ENCODE measurements around the gene DHX35.

The DHX35 gene

GRCh38 chr20:38937978-38938473 lies 24.1 kb upstream of the DHX35 start:
- TF ChIP-seq GLIS3 (CRISPR knock-in tag; IDR thresholded peaks at IDR 0.05) (no peak), ZFP30 (CRISPR knock-in tag; IDR thresholded peaks at IDR 0.05) (no peak), ZNF565 (CRISPR knock-in tag; conservative IDR thresholded peaks at IDR 0.05; ENCODE audit: low read depth) (no peak), ZNF70 (CRISPR knock-in tag; IDR thresholded peaks at IDR 0.05) (no peak), SNAI2 (CRISPR knock-in tag; IDR thresholded peaks at IDR 0.05) (no peak), OSR1 (CRISPR knock-in tag; IDR thresholded peaks at IDR 0.05) (no peak), ZNF8 (CRISPR knock-in tag; IDR thresholded peaks at IDR 0.05) (no peak), ZFP3 (CRISPR knock-in tag; IDR thresholded peaks at IDR 0.05) (no peak), PPARA (CRISPR knock-in tag; IDR thresholded peaks at IDR 0.05; ENCODE audit: borderline replicate concordance) (no peak)
- TF ChIP-seq, protein P1, sequence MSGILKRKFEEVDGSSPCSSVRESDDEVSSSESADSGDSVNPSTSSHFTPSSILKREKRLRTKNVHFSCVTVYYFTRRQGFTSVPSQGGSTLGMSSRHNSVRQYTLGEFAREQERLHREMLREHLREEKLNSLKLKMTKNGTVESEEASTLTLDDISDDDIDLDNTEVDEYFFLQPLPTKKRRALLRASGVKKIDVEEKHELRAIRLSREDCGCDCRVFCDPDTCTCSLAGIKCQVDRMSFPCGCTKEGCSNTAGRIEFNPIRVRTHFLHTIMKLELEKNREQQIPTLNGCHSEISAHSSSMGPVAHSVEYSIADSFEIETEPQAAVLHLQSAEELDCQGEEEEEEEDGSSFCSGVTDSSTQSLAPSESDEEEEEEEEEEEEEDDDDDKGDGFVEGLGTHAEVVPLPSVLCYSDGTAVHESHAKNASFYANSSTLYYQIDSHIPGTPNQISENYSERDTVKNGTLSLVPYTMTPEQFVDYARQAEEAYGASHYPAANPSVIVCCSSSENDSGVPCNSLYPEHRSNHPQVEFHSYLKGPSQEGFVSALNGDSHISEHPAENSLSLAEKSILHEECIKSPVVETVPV (CRISPR knock-in tag; IDR thresholded peaks at IDR 0.05): no peak
- no peak for ATAC-seq

DNA sequence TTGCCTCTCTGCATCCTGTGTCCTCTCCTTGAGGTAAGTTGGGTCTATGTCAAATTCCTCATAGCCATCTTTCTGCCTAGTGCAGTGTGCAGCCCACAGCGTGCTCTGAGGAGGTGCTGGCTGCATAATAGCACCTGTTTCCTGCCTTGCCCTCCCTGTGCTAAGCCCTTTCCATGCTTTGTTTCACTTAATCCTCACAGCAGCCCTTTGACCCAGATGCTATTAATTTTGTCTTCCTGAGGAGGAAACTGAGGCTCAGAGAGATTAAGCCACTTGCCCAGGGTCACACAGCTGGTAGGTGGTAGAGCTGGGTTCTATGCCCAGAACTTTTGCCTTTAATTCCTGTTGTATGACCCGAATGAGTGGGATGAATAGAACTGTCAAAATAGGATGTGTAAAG lies 22.5 kb upstream of the DHX35 start:
- no peak for ATAC-seq
- TF ChIP-seq, protein P1 (CRISPR knock-in tag; IDR thresholded peaks at IDR 0.05): no peak
- no peak for TF ChIP-seq SNAI2 (CRISPR knock-in tag; IDR thresholded peaks at IDR 0.05)
- no peak for TF ChIP-seq TOX (CRISPR knock-in tag; IDR thresholded peaks at IDR 0.05; ENCODE audit: borderline replicate concordance)
- TF ChIP-seq POU6F1 (CRISPR knock-in tag; IDR thresholded peaks at IDR 0.05; ENCODE audit: borderline replicate concordance, low read depth): no peak
- no peak for TF ChIP-seq PPARA (CRISPR knock-in tag; IDR thresholded peaks at IDR 0.05; ENCODE audit: borderline replicate concordance)
- TF ChIP-seq CSDC2 (CRISPR knock-in tag; IDR thresholded peaks at IDR 0.05): no peak
- TF ChIP-seq PATZ1 (CRISPR knock-in tag; IDR thresholded peaks at IDR 0.05; ENCODE audit: borderline replicate concordance): no peak
- TF ChIP-seq ESRRG (CRISPR knock-in tag; IDR thresholded peaks at IDR 0.05): no peak
- TF ChIP-seq, protein P2, sequence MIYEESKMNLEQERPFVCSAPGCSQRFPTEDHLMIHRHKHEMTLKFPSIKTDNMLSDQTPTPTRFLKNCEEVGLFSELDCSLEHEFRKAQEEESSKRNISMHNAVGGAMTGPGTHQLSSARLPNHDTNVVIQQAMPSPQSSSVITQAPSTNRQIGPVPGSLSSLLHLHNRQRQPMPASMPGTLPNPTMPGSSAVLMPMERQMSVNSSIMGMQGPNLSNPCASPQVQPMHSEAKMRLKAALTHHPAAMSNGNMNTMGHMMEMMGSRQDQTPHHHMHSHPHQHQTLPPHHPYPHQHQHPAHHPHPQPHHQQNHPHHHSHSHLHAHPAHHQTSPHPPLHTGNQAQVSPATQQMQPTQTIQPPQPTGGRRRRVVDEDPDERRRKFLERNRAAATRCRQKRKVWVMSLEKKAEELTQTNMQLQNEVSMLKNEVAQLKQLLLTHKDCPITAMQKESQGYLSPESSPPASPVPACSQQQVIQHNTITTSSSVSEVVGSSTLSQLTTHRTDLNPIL (CRISPR knock-in tag; IDR thresholded peaks at IDR 0.05; ENCODE audit: low read depth): no peak
- TF ChIP-seq TCF4 (CRISPR knock-in tag; IDR thresholded peaks at IDR 0.05; ENCODE audit: borderline replicate concordance): no peak
- no peak for TF ChIP-seq ZNF8 (CRISPR knock-in tag; IDR thresholded peaks at IDR 0.05)
- no peak for TF ChIP-seq TSHZ2 (CRISPR knock-in tag; IDR thresholded peaks at IDR 0.05)

DNA sequence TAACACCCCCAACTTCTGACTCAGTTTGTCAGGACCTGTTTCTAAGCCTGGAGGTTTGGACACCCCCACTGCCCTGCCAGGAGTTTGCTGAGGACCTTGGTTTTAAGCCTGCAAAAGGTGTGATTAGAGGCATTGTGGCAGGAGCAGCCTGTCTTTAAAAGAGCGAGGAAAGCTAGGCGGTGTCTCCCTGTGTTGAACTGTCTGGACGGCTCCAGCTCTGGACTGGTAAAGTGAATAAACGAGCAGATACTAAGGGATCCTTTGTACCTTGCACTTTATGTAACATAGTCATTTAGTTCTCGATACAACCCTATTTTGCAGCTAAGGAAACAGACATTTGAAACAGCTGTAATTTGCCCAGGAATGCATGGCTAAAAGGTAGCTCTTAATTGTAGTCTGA lies 21.5 kb upstream of the DHX35 start:
- no peak for ATAC-seq
- TF ChIP-seq ZC3H10 (CRISPR knock-in tag; IDR thresholded peaks at IDR 0.05) (no peak), PATZ1 (CRISPR knock-in tag; IDR thresholded peaks at IDR 0.05; ENCODE audit: borderline replicate concordance) (no peak), TCF4 (CRISPR knock-in tag; IDR thresholded peaks at IDR 0.05; ENCODE audit: borderline replicate concordance) (no peak), ZFP30 (CRISPR knock-in tag; IDR thresholded peaks at IDR 0.05) (no peak), TOX (CRISPR knock-in tag; IDR thresholded peaks at IDR 0.05; ENCODE audit: borderline replicate concordance) (no peak), ARNTL (CRISPR knock-in tag; IDR thresholded peaks at IDR 0.05; ENCODE audit: borderline replicate concordance, low read depth) (no peak), POU6F1 (CRISPR knock-in tag; IDR thresholded peaks at IDR 0.05; ENCODE audit: borderline replicate concordance, low read depth) (no peak), PPARA (CRISPR knock-in tag; IDR thresholded peaks at IDR 0.05; ENCODE audit: borderline replicate concordance) (no peak), ESRRG (CRISPR knock-in tag; IDR thresholded peaks at IDR 0.05) (no peak), SNAI2 (CRISPR knock-in tag; IDR thresholded peaks at IDR 0.05) (no peak)
- TF ChIP-seq, protein P1 (CRISPR knock-in tag; IDR thresholded peaks at IDR 0.05): no peak
